ENCODE results near the gene ABCC4.

DNA sequence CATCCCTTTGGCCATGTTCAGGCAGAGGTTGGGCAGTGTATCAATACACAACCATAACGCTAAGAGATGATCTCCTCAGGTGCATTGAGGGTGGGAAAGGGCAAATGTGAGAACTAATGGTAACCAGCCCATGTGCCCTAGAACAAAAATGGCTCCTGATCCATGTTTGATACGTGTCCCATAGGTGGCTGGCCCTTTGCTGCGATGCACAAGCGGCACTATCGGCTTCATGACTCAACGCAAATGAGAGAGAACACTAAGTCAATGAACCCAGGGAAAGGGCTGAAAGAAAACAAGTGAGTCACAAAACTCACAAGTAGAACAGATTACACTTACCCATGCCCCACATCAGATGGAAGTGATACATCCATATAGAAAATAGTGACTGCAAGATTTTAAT lies 201.7 kb downstream of the ABCC4 start:
- TF ChIP-seq ZNF707 (tag by site-specific recombination; IDR thresholded peaks at IDR 0.05) (no peak), ZNF132 (tag by site-specific recombination; IDR thresholded peaks at IDR 0.05; ENCODE audit: borderline replicate concordance) (no peak), TCF7L2 (IDR thresholded peaks at IDR 0.05; ENCODE audit: borderline replicate concordance, low read depth, low read length) (no peak), ZNF677 (tag by site-specific recombination; IDR thresholded peaks at IDR 0.05) (no peak)
- TF ChIP-seq, protein P1, sequence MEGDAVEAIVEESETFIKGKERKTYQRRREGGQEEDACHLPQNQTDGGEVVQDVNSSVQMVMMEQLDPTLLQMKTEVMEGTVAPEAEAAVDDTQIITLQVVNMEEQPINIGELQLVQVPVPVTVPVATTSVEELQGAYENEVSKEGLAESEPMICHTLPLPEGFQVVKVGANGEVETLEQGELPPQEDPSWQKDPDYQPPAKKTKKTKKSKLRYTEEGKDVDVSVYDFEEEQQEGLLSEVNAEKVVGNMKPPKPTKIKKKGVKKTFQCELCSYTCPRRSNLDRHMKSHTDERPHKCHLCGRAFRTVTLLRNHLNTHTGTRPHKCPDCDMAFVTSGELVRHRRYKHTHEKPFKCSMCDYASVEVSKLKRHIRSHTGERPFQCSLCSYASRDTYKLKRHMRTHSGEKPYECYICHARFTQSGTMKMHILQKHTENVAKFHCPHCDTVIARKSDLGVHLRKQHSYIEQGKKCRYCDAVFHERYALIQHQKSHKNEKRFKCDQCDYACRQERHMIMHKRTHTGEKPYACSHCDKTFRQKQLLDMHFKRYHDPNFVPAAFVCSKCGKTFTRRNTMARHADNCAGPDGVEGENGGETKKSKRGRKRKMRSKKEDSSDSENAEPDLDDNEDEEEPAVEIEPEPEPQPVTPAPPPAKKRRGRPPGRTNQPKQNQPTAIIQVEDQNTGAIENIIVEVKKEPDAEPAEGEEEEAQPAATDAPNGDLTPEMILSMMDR (tag by site-specific recombination; IDR thresholded peaks at IDR 0.05) = no peak
